NCI-H2196 (cell line): ENCODE measurements around the gene KCTD17.

Experiments used
- DNase-seq: peaks from one replicate; lab custom pipeline; 2025; ENCODE audit not compliant: unreplicated experiment; lab: John Stamatoyannopoulos, UW

Gene KCTD17

GRCh38 chr22:37020192-37020479, 31.4 kb upstream of the KCTD17 start:
- no peak for DNase-seq

GRCh38 chr22:37021041-37021440, 30.5 kb upstream of the KCTD17 start:
- DNase-seq = no peak

GRCh38 chr22:37021710-37022482, 29.6 kb upstream of the KCTD17 start:
- DNase-seq = no peak

- DNase-seq = no peak
Observed at GRCh38 chr22:37022483-37023337, 28.8 kb upstream of the KCTD17 start.

- DNase-seq = no peak
Observed at GRCh38 chr22:37023743-37024338, 27.7 kb upstream of the KCTD17 start.

GRCh38 chr22:37024339-37025157, 27.0 kb upstream of the KCTD17 start:
- no peak for DNase-seq

GRCh38 chr22:37025500-37026070, 26.0 kb upstream of the KCTD17 start:
- no peak for DNase-seq

- no peak for DNase-seq
Observed at GRCh38 chr22:37026325-37026724, 25.2 kb upstream of the KCTD17 start.

DNA sequence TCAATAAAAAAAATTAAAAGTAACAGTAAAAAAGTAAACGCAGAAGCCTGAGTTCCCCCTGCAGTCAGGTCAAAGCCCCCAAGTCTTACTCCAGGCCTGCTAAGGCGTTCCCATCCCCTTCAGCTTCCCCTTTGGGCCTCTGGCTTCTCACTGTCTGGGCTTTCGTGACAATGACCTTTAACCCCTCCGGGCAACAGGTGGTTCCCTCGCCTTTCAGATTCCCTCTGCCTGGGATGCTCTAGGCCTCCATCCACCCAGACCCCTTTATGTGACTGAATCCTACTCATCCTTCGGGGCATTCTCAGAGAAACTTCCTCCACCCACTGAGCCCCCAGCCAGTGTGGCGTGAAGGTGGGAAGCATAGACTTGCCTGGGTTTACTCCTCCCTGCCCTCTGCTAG, 24.0 kb upstream of the KCTD17 start:
- DNase-seq = no peak

DNA sequence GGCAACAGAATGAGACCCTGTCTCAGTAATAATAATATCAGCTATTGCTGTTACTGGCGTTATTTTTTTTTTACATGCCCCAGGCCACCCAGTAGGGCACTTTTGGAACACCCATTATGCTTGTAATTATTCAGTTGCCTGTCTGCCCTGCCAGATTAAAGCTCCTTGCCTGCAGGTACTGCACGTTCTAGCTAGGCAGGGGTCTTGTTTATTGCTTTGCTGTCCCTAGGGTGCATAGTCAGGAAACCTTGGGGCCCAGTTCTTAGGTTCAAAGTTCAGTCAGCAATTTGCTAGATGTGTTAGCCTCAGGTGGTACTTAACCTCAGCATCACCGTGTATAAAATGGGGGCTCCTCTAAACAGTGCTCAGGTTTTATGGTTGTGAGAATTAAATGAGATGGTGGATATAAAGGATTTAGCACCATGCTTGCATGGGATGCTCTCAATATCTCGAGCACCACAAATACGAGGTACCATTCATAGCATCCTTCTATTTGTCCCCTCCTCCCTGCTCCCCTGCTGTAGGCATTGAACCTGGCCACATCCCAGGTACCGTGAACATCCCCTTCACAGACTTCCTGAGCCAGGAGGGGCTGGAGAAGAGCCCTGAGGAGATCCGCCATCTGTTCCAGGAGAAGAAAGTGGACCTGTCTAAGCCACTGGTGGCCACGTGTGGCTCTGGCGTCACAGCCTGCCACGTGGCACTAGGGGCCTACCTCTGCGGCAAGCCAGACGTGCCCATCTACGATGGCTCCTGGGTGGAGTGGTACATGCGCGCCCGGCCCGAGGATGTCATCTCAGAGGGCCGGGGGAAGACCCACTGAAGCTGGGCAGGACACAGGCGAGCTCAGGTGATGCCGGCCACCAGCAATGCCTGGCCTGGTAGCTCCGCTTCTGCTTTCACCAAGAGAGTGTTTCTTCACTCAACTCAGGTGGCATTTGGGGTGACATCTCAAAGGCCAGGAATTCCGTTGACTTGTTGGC, 22.6 kb upstream of the KCTD17 start:
- DNase-seq = no peak

DNA sequence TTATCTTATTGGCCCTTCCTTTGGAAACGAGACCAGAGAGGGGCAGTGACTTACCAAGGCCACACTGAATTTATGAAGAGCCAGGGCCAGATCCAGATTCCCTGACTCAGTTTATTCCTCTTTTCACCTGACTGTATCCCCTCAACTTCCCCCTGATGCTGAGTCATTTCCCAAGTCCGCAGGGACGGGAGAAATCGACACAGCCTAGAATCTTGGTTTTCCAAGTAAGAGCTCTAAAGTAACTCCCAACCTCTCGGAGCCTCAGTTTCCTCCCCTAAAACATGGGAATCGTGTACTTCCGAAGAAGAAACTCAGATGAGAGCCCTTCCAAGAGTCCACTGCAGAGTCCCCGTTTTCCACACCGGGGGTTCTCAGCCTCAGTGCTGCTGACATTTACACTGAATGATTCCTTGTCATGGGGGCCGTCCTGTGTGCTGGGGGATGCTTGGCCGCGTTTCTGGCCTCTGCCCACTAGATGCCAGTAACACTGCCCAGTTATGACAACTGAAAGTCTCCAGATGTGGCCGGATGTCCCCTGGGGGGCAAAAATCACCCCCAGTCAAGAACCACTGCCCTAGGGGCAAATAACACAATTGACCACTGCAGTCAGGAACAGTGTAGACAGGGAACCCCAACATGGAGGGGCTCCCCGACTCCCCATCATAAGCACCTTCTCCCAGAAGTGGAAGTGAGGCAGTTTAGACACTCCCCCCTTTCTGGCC, 20.8 kb upstream of the KCTD17 start:
- DNase-seq = no peak

- DNase-seq = no peak
Observed at GRCh38 chr22:37032134-37032534, 19.4 kb upstream of the KCTD17 start.

GRCh38 chr22:37032535-37033460, 18.7 kb upstream of the KCTD17 start:
- DNase-seq = no peak

DNA sequence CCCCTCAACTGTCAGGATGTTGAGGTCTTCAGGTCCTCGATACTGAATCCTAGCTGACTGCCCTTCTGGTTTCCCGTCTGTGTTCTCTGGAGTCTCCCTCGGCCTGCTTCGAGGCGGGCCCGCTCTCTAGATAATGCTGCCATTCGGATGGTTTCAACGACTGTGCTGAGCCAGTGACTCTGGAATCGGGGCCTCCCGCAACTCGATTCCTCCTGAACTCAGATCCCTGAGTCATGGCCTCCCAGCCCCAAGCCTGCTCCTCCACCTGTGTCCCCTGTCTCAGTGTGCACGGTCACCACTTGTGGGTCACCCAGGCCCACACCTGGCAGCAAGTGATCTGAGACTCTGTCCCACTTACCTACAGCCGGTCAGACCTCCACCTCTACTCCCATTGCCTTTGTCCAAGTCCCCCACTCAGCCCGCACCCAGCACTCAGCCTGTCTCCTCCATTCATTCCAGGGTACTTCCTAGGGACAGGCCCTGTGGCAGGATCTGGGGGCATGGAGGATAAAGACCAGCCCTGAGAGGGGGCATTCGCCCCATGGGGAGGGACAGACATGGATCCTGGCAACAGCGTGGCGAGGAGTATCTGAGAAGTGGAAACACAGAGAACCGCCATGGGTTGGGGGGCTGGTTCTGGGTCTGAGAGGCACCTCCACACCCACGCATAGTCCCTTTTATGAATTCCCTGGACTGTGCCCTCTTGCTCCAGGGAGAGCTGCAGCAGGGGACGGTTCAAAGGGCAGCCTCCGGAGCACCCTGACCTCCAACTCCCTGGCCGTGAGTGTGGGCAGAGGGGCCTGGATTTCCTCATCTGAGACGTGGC, 17.7 kb upstream of the KCTD17 start:
- DNase-seq = no peak

DNA sequence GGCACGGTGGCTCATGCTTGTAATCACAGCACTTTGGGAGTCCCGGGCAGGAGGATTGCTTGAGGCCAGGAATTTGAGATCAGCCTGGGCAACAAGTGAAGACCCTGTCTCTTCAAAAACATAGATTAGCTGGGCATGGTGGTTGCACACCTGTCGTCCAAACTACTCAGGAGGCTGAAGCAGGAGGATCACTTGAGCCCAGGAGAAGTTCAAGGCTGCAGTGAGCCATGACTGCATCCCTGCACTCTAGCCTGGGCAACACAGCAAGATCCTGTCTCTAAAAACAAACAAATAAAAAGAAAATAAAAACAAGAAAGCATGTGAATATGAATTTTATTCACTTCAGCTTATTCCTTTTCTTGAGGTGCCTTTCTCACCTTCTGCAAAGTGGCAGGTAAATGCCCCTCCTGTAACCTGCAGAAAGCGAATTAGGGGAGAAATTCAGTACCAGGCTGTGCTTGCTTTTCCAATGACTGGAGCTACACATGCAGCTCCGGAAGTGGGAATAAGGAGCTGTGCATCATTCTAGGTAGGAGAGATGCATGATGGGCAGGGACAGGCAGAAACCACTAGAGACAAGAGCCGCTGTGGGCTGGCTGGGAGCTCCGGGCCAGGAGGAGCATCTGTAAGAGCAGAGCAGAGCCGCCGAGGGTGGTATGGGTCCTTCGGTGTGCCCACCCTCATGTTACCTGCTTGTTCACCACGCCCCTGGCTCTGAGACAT, 14.7 kb upstream of the KCTD17 start:
- no peak for DNase-seq

DNA sequence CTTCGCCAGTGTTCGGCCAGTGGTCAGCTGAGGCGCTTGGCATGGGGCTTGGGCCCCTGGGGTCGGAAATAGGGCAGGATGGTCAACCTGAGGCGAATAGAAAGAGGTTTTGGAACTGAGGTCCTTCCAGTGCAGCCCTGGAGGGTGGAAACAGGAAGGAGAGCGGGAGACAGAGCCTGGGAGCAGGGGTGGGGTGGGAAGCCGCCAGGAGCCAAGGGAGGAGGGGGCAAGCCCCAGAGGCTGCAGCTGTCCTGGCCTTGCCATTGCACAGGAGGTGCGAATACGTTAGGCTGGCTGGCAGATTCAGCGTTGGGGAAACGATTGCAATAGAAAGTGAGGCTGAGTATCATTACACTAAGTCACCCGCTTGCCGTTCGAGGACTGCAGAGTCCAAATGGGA, 13.9 kb upstream of the KCTD17 start:
- DNase-seq = no peak

DNA sequence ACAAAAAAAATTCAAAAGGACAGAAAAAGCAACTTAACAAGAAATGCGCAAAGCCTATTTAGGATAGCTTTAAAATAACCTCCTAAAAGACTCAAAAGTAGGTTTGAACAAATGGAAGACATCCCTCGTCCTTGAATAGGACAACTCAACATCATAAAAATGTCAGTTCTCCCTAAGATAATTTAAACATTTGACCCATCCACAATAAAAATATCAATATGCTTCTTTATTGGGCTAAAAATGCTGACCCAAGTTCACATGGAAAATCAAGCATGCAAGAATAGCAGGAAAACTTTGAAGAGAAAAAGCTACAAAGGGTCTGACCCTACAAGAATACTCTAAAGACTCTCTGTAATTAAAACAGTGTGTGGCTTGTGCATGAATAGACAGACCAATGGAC, 12.1 kb upstream of the KCTD17 start:
- DNase-seq = no peak
